CD4-positive, alpha-beta T cell treated with Interleukin-17A for 4 hours (primary cell): Measurements from ENCODE around the gene SBSN.
"Not testable (repeated sequence)": the region's sequence is repeated elsewhere in the genome, so short reads cannot be mapped to it uniquely, and the experiment has no call there.

Source experiments
- DNase-seq: peaks from one replicate; pipeline ENCODE4 v3.0.0-alpha.2; 2020; ENCODE audit warnings: mixed read lengths

The SBSN gene

DNA sequence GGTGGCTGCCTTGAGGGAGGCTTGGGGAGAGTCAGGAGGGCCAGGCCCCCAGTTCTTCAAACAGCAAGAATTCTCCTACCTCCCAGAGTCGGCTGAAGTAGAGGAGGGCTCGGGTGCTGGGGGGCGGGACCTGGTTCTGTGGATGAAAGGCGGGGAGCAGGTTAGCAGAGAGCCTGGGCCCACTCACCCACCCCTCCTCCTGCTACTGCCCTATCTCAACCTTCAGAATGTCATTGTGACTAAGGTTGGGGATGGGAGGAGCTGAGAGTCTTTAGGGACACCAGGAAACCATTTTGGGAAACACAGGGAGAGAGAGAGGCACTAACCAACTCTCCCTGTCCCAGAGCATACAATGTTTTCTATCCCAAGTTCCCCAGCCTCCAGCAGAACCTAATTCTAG, 25.4 kb downstream of the SBSN start:
- DNase-seq, result no peak

DNA sequence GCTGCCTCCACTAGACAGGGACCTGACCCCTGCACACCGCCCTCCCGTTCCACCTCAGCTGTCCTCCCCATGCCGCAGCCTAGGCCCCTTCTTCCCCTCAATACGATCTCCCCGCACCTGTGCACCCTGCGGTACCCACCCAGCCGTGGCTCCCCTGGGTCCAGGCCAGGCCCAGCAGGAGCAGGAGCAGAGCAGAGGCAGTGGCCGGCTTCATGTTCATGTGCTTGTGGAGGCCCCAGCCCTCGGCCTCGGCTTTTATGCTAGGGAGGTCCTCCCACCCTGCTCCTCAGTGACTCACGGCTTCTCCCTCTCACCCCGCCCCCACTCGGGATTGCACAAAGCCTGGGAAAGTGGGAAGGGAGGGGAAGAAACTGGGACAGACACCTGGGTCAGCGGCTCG, 26.4 kb downstream of the SBSN start:
- DNase-seq, result no peak

DNA sequence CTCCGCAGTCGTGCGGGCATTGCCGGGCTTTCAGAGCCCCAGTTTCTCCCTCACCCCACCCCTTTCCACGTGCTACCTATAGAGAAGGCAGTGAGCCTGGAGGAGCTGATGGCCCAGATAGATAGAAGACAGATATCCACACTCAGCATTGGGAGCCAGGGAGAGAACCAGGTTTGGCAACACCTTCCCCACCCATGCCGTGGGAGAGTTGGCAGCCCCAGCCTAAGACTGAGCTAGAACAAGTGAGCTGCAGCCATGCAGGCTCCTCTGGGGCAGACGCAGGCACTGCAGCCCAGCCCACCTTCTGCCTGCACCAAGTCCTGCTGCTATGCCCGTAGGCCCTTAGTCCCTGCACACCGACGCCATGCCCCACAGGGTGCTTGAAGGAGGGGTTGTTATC, 27.5 kb downstream of the SBSN start:
- no peak for DNase-seq

DNA sequence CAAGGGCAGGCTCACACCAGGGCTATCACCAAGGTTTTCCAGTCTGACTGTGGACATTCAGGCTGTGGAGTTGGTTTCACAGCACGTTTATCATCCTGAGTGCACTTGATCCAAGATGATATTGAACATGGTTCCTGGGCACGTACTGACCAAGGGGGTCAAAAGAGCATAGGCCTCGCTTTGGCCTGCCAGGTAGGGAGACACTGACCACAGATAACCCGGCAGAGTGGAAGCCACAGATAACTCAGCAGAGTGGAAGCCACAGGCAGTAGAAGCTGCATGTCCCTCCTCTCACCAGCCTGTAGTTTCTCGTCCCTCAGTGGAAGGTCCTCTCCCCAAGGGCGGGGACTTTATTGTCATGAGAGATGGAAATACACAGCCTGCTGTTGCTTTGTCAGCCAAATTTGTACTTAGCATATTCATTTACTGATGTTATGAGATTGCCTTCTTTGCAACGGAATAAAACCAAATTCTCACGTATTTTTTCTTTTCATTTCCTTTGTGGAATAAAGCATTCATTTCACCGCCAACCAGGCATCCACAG, 29.1 kb downstream of the SBSN start:
- no peak for DNase-seq

DNA sequence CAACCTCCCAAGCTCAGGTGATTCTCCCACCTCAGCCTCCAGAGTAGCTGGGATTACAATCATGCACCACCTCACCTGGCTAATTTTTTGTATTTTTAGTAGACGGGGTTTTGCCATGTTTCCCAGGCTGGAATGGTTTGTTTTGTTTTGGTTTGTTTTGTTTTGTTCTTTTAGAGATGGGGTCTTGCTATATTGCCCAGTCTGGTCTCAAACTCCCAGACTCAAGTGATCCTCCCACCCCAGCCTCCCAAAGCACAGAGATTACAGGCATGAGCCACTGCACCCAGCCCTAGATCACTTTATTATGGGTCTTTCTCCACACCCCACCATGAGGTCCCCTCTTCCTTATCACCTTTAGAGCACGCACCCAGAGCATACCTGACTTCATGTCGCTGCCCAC, 29.9 kb downstream of the SBSN start:
- DNase-seq, result no peak

DNA sequence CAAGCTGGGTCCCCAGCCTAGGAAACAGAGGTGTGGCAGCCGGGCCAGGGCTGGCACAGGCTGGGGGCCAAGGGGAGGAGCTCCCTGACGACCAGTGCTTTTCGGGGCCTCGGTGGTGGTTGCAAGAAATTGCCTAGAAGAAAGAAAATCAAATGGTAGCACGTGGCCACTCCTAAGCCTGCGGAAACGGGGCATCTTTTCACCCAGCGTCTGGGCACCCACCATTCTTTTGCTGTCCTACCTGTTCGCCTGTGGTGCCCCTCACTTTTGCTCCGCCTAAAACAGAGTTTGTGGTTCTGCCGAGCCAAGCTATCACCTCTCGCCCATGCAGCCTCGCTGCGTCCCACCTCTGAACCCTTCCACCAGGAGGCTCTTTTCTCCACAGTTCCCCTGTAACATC, 30.7 kb downstream of the SBSN start:
- no peak for DNase-seq

DNA sequence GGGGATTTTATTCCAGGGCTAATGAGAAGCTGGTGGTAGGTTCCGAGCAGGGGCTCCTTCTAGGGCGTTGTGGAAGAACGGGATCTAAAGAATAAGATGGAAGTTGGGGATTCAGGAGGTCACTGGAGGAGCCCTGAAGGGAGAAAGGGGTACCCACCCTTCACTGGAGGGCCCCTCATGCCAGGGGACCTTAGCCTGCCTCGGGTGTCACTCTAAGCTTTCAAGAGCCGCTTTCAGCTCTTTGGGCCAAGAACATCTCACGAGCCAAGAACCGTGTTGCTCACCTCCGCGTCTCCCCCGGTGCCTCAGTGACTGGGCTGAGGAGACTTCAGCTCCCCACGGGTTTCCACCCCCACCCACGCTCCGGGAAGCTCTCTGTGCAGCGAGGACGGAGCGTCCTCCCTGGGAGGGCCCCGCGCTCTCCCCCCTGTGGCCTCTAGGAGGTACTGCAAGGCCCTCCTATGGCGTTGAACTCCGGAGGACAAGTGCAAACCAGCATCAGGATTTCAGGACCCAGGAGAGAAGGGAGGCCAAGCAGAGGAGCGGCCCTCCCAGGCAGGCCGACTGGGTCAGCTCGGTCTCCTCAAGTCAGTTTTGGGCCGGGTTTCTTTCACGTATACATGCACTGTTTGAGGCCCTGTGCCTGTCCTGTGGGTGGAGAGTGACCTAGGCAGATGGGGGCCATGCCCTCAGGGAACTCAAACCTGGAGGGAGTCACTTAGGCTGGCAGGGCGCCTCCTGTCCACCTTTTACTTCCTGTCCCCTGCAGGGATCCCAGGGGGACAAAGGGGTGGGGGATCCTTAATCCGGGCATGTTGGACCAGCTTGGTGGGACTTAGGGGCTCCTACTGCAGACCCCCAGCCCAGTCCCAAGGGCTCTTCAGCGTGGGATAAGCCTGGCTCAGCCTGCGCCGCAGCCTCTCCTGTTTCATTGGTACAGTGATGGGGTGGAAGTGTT, 32.7 kb downstream of the SBSN start:
- DNase-seq, result peak; percentile 76

DNA sequence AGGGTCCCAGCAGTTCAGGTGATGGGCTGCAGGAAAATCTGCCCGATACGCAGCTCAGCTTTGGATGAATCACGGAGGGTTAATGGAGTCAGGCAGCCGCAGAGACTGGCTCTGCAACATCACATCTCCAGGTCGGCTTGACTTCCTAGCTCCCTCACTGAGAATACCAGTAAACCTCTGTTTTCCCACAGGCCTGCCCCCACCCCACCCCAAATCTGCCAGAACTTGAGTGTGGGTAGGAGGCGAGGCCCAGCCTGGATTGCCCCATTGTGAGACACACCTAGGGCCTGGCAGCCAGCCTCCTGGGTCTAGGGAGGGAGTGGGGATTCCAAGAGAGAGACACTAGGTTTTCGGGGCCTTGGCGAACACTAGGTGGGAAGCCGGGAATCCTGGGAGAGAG, 34.1 kb downstream of the SBSN start:
- DNase-seq, result no peak

DNA sequence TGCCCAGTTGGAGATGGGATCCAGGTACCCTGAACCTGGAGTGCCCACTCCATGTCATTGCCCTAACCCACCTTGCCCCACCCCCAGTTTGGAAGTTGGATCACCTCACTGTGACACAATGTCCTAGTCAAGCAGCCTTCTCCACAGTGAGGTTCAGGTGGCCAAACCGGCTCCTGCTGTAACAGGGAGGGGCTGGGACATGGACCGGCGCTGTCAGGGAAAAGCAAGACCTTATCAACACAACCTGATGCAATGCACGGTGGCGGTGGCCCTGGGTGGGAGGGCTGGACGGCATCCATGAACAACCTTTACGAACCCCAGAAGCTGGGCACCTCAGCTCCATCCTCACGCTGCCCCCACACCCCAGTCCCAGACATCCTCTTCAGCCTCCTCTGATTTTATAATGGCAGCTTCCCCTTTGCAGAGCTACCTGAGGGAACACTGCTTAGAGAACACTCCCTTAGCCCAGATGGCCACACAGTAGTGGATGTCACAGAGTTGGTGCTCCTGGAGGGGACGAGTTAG, 36.2 kb downstream of the SBSN start:
- DNase-seq, result no peak

DNA sequence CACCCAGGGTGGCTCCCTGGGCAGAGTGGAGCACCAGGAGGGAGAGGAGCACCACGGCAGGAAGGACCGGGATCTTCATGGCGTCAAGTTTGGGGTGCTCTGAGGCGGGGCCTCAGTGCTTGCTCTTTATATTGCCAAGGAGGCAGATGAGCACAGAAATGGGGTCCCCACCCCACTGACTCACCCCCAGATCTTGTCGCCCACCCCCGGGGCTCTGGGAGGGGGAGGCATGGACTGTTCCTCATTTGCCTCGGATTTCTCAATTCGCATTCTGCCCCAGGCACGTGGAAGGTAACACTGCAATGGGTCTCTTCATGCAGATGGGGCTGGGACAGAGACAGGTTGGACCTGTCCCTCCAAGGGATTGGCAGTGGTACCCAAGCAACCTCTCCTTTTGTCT, 37.7 kb downstream of the SBSN start, which contains the start of gene KRTDAP:
Gene KRTDAP (minus strand): TSS at position 101 of the 400 bp plus-strand sequence. CDS start 22 bp downstream, at position 79.
- DNase-seq, result no peak

DNA sequence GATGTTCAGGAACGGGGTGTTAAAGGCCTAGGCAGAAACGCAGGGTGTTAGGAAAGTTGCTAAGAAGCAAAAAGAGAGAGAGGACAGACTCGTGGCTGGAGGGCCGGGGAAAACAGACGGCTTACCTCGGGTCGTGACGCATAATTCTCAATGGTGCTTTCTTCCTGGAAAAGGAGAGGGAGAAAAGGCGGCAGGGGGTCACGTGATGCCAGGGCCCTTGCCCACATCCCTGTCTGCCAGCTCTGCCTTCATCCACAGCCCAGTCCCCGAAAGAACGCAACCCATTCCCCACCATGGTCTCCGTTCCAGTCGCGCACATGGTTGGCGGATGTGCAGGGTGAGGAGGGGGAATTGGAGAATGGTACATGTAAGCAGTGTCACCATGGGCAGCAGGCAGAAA, 39.4 kb downstream of the SBSN start:
- DNase-seq, result no peak

DNA sequence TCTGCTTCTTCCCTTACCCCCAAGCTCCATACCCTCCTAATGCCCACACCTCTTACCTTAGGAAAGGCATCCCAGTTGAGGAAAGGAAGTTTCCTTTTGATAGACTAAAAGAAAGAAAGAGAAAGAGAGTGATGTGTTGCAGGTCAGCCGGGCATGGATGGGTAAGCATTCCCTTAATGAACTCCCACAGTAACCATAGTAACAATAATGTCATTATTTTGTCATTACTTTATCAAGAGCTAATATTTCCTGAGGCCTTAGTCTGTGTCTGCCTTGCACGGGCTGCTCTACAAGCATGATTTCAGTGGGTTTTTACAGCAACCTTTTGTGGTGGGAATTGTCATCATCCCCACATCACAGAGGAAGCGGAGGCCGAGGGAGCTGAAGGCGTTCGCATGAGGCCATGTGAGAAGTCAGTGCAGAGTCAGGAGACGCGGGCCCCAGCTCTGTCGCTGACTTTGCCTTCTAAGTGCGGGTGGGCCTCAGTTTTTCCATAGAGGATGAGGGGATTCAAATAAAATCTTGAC, 40.4 kb downstream of the SBSN start:
- DNase-seq, result no peak

DNA sequence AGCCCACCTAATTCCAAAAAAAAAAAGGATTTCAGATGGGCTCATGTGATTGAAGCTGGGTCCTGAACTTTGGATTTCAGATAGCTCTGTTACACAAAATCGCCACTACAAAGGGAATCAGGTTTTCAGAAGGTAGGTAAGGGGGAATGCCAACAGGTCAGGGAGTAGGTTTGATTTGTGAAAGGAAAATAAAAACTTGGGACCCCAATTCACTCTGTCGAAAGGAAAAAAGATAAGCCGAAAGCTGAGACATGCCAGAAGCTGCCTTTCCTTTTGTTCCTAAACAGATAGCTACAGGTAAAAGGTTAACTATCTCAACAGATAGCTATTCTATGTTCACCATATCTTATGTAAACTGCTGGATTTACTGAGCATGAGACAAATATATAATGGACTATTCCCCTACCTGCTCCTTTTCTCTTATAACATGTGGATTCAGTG, 41.8 kb downstream of the SBSN start:
- DNase-seq, result no peak

DNA sequence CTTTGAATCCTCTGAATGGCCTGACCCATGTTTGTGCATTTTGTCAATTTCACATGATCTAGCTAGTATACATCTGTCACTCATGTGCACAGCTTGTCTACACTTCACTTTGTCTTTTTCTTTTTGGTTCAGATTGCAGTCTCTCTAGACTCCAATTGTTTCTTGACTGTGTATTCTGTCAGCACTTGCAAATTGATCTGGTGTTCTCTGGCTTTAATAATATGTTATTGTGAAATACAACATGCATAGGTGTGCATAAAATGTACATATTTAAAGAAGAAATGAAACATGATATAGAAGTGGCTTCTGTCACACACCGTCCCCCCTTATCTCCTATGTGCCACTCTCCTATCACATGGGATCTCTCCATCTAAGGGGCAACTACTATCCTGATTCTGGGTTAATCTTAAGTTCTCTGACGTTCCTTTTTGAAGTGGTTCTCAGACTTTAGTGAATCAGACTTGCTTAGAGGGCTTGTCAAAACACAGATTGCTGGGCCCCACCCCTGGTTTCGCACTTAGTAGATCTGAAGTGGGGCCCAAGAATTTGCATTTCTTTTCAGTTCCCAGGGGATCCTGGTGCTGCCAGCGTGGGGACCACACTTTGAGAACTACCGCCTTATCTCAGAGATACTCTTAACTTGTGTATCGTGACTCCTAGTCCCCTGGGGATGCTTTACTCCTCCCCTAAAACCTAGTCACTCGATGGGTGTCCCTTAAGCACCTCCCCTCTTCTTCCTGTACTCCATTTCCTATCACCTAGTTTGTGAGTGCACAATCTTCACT, 43.7 kb downstream of the SBSN start:
- DNase-seq, result no peak

DNA sequence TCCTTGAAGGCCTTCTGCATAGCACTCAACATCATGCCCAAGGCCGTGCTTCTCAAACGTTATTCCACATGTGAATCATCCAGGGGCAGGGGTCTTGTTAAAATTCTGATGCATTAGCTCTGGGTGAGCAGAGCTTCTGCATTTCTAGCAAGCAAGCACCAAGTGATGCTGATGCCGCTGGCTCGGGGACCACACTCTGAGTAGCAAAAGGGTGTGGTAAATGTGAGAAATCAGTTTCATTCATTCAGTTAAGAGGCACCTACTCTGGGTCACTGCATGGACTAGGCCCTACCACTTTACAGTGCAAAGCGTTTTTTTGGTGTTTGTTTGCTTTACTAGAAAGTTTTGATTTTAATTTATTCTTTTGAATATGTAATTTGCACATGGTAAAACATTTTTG, 45.0 kb downstream of the SBSN start:
- no peak for DNase-seq

DNA sequence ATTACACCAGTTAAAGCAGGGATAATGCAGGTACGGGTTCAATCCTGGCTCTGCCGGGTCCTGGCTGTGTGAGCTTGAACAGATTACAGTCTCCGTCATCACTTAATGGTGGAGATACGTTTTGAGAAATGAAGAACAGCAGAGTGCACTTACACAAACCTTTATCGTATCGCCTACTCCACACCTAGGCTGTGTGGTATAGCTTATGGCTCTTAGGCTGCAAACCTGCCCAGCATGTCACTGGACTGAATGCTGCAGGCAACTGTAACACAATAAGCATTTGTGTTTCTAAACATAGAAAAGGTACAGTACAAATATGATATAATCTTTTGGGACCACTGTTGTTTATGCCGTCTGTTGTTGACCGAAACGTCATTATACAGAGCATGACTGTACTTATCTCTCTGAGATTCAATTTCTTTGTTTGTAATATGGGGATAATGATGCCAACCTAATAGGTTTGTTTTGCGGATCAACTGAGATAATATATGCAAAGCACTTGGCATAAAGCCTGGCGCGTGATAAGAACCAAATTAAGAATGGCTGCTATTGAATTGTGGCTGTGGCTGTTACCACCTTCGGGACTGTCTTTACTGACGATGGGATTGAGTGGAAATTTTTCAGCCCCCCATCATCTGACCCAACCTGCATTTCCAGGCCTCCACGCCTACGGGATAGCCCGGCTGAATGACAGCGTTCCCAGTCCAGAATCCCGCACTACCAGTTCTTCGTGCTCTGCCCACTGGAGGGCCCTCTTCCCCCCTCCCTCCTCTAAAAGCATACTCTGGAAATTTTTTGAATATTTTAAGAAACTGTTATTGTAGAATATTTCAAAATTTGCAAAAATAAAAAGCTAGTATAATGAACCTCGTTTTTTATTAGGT, 49.1 kb downstream of the SBSN start:
- DNase-seq, result no peak

DNA sequence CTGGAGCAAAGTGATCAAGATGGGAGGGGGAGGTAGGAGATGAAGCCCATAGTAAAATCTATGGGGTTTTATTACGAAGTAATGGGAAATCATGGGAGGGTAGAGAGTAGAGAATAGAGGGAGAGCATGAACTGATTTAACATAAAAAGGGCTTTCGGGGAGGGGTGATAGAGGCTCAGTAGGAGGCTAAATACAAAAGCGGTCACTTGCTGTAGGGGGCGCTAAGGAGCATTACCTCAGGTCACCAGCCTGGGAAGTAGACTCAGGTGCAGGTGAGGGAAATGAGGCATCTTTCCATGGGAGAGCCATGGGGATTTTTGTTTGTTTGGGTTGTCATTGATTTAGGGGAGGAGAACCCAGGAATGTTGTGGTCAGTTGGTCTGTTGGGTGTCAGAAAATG, 52.0 kb downstream of the SBSN start:
- peak; percentile 14 for DNase-seq

DNA sequence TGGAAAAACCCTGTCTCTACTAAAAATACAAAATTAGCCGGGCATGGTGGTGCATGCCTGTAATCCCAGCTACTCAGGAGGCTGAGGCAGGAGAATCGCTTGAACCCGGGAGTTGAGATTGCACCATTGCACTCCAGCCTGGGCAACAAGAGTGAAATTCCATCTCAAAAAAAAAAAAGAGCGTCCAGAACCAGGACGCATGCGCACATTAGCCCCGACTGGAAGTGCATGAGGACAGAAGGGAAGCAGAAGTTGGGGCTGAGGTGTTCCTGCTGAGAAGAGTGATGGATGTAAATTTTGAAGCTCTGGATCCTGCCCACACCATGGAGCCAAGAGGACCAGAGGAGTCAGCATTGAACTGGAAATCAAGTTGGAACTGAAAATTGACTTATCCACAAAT, 53.5 kb downstream of the SBSN start:
- not testable (repeated sequence) for DNase-seq

DNA sequence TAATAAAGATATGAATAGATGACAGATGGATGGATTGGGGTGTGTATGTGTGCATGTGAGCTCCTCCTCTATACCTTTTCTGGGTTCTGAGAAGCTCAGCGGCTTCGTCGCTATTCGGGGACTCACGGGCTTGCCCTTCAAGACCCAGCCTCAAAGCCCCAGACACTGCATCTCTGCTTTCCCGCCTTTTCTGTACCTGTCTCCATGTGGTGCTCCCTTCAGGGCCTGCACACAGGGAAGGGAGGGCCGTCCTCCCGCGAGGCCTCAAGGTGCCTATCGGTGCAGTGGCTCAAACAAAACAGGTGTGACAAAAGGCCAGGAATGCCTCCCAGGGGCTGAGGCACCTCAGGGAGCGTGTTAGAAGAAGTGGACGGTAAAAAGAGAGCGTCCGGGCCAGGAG, 54.0 kb downstream of the SBSN start:
- no peak for DNase-seq
